Adrenal gland (tissue), 12 donors: ENCODE measurements around the gene KLHL22. TPM values are rescaled to one million over a fixed set of nuclear protein-coding genes. Genes with fewer than 3 reads are reported as not detected.
A peak's percentile ranks its signal among the peaks of the same experiment; 100 is the strongest.

Experiments
- DNase-seq, 7 donors: peaks; one replicate each; pipeline ENCODE4 v3.0.0-alpha.2; 2019 to 2020
- H3K27ac ChIP-seq, 5 donors: fragments of 200-600 bp; sonication (generic) in 4 of 5; 1 replicate in 3 of 5; 2 replicates in 2 of 5; pipeline versions ENCODE4 v1.5.1 to v1.8.0; 2016 to 2020; ENCODE audit warnings: mild to moderate bottlenecking in 1 of 5
- H3K27me3 ChIP-seq: fragments of 200-600 bp; 2 replicates; pipeline ENCODE4 v1.8.0; 2021
- H3K36me3 ChIP-seq, 2 donors: fragments of 200-600 bp; replicated peaks in 1 of 2; 1 replicate in 1 of 2; 2 replicates in 1 of 2; pipeline versions ENCODE4 v1.5.1 to v1.8.0; 2018 to 2022
- H3K4me1 ChIP-seq, 2 donors: fragments of 200-600 bp; replicated peaks in 1 of 2; 1 replicate in 1 of 2; 2 replicates in 1 of 2; pipeline versions ENCODE4 v1.5.1 to v1.8.0; 2018 to 2021
- H3K4me3 ChIP-seq, 4 donors: fragments of 200-600 bp; sonication (generic) in 3 of 4; one replicate each; pipeline ENCODE4 v1.5.1; 2016 to 2018
- H3K9me3 ChIP-seq, 3 donors: fragments of 200-600 bp; sonication (generic) in 1 of 3; replicated peaks in 1 of 3; 1 replicate in 2 of 3; 2 replicates in 1 of 3; pipeline versions ENCODE4 v1.5.1 to v1.8.0; 2016 to 2021
- POLR2A ChIP-seq, 2 donors: fragments of 450-650 bp; IDR thresholded peaks; one replicate each; pipeline ENCODE4 v1.6.1; 2017; ENCODE audit warnings: antibody characterized with exemption in 2 of 2, mild to moderate bottlenecking in 2 of 2, moderate library complexity in 1 of 2
- WGBS, 4 donors: extraction: QIAGEN DNeasy Blood & Tissue Kit in 2 of 4; methylation state at CpG; one replicate each; pipeline versions ENCODE4 v1.1.5 to v1.1.7; 2013 to 2017; 5-methylcytosine and 5-hydroxymethylcytosine counted together
- intact Hi-C, 2 donors: fragments of 100-400 bp; cut with DNase I; formaldehyde crosslinking; loops; one replicate each; pipeline versions ENCODE4 v1.14.1 to v1.15.0; 2022 to 2023
- polyA plus RNA-seq, 3 donors: library from polyadenylated mRNA; stranded (reverse); fragments of 200-250 nt in 2 of 3; fragments of 350-450 nt in 1 of 3; fragmentation: Illumina TruSeq in 1 of 3; extraction: RNeasy Lipid Tissue Mini Kit (QIAGEN cat#74804) in 1 of 3; gene quantifications; one replicate each; pipeline ENCODE4 v1.2.3, GENCODE V29; 2013 to 2014
- total RNA-seq, 9 donors: library from RNA; depleted of rRNA in 4 of 9; stranded (reverse); fragments of >200 nt in 4 of 9; fragments of 120-200 nt in 1 of 9; fragmentation: NEBNext Ultra II Directional in 1 of 9; extraction: Animal tissue kit (Norgen Biotek cat#: 25700) in 1 of 9; gene quantifications; one replicate each; pipeline versions ENCODE4 v1.1.0 to v1.2.4, GENCODE V29; 2013 to 2023
- TF ChIP-seq, protein P1 (sequence below), 6 experiments: fragments of 450-650 bp in 4 of 6; fragments of 200-600 bp in 2 of 6; sonication (generic) in 1 of 6; IDR thresholded peaks; 1 replicate in 5 of 6; 2 replicates in 1 of 6; pipeline versions ENCODE4 v1.5.1 to v1.8.0; 2016 to 2021; ENCODE audit warnings: antibody characterized with exemption in 6 of 6, mild to moderate bottlenecking in 2 of 6, moderate library complexity in 1 of 6
- donor health status: healthy with polysubstance abuse.
- donor health status: Bipolar disorder and iron deficiency.
- donor health status: DM: yes; HTN: yes; CAD: no.
- donor health status: DM: no; HTN: no; CAD: no.
- donor health status: DM: no; HTN: no; CAD: no.
- donor health status: DM: yes; HTN: yes; CAD: no.

The KLHL22 gene
- total and polyA plus RNA-seq, 12 donors: 15.3 to 38.8 (median 27.6) TPM

DNA sequence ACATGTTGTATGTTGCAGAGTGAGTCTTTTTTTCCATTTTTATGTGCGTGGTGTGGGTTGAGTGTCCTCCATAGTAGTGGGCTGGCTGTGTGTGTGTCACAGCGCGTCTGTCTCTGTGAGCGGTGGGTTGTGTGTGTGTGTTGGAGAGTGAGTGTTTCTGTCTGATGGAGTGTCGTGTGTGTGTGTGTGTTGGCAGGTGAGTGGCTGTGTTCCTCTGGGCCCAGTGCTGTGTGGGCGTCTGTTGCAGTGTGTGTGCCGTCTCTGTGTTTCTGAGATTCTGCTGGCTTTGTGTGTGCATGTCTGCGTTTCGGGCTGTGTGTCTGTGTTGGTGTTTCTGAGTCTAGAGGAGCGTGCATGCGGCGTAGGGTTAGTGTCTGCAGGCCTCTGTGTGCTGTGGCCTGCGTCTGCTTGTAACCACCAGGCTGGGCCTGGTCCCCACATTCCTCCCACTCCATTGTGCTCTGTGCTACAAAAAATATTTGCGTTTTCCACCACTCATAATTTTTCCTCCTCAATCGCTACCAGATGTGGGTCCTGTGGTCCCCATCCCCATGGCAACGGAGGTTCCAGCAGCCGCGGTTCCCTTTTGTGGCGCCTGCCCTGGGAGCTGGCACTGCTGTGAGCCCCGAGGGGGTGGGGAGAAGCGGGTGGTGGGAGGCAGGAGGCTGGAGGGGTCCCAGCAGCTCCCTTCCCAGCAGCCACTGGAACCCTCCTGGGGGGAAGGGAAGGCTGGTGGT, 73.2 kb downstream of the KLHL22 start:
- intact Hi-C loops: loop anchor here in 1 of 2 donors (10.0 kb wide), 1 partner anchor 142 kb away; no protein-coding TSS in a partner anchor
- 65 to 72% (median 70%) methylated on average over 20 to 21 of the region's 21 CpGs for WGBS, 4 donors
- H3K9me3 ChIP-seq: no peaks in the 10 kb centered on the region
- H3K27me3 ChIP-seq: peaks cover 5% of the 10 kb centered on the region
- DNase-seq: no peak
- H3K4me3 ChIP-seq: no peak overlapping the region
- no peaks in the 10 kb centered on the region for H3K36me3 ChIP-seq
- TF ChIP-seq, protein P1, sequence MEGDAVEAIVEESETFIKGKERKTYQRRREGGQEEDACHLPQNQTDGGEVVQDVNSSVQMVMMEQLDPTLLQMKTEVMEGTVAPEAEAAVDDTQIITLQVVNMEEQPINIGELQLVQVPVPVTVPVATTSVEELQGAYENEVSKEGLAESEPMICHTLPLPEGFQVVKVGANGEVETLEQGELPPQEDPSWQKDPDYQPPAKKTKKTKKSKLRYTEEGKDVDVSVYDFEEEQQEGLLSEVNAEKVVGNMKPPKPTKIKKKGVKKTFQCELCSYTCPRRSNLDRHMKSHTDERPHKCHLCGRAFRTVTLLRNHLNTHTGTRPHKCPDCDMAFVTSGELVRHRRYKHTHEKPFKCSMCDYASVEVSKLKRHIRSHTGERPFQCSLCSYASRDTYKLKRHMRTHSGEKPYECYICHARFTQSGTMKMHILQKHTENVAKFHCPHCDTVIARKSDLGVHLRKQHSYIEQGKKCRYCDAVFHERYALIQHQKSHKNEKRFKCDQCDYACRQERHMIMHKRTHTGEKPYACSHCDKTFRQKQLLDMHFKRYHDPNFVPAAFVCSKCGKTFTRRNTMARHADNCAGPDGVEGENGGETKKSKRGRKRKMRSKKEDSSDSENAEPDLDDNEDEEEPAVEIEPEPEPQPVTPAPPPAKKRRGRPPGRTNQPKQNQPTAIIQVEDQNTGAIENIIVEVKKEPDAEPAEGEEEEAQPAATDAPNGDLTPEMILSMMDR (IDR thresholded peaks at IDR 0.05): no peak
- no peak for TF ChIP-seq POLR2A (IDR thresholded peaks at IDR 0.05)
- H3K4me1 ChIP-seq: peaks cover 0 to 19% of the 10 kb centered on the region in 2 donors
- no peak overlapping the region for H3K27ac ChIP-seq

GRCh38 chr22:20421507-20421874, 74.1 kb downstream of the KLHL22 start:
- Histone ChIP-seq H3K4me1 (peaks cover 0 to 19% of the 10 kb centered on the region in 2 donors), H3K27me3 (peaks cover 5% of the 10 kb centered on the region), H3K4me3 (no peak overlapping the region), H3K36me3 (no peaks in the 10 kb centered on the region), H3K27ac (no peak overlapping the region), H3K9me3 (no peaks in the 10 kb centered on the region)
- WGBS, 4 donors: 90 to 92% (median 92%) methylated on average over 7 of the region's 7 CpGs
- DNase-seq: no peak
- intact Hi-C loops: loop anchor here (2.0 to 10.0 kb wide), 2 partner anchors 73 to 143 kb away; partner anchors contain the start of gene KLHL22 (in 1 of the 2)
- no peak for TF ChIP-seq POLR2A (IDR thresholded peaks at IDR 0.05)

- 84 to 94% (median 92%) methylated on average over 11 of the region's 11 CpGs for WGBS, 4 donors
- H3K27me3 ChIP-seq: no peaks in the 10 kb centered on the region
- peaks cover 0 to 14% of the 10 kb centered on the region in 2 donors for H3K4me1 ChIP-seq
- intact Hi-C loops: loop anchor here (2.0 to 10.0 kb wide), 2 partner anchors 75 to 145 kb away; partner anchors contain the start of gene KLHL22 (in 1 of the 2)
- TF ChIP-seq, protein P1 (IDR thresholded peaks at IDR 0.05): no peak
- TF ChIP-seq POLR2A (IDR thresholded peaks at IDR 0.05): no peak
- H3K27ac ChIP-seq: no peak overlapping the region
- no peak overlapping the region for H3K4me3 ChIP-seq
- DNase-seq: peak in 1 of 7 donors; percentile 12
- H3K36me3 ChIP-seq: no peaks in the 10 kb centered on the region
- H3K9me3 ChIP-seq: no peaks in the 10 kb centered on the region
Measured at GRCh38 chr22:20420157-20420842, 75.3 kb downstream of the KLHL22 start.

GRCh38 chr22:20419664-20419951, 76.0 kb downstream of the KLHL22 start:
- intact Hi-C loops: loop anchor here (2.0 to 5.0 kb wide), 2 partner anchors 35 to 38 kb away; no protein-coding TSS in a partner anchor
- TF ChIP-seq, protein P1 (IDR thresholded peaks at IDR 0.05): no peak
- TF ChIP-seq POLR2A (IDR thresholded peaks at IDR 0.05): no peak

More at GRCh38 chr22:20419664-20419951, 76.0 kb downstream of the KLHL22 start:
- Histone ChIP-seq H3K9me3 (no peaks in the 10 kb centered on the region), H3K4me1 (peaks cover 0 to 8% of the 10 kb centered on the region in 2 donors), H3K27ac (no peak overlapping the region), H3K4me3 (no peak overlapping the region), H3K27me3 (no peaks in the 10 kb centered on the region), H3K36me3 (no peaks in the 10 kb centered on the region)
- no peak for DNase-seq
- 92 to 98% (median 94%) methylated on average over 2 of the region's 2 CpGs for WGBS, 4 donors
